Prostate gland (tissue), 2 donors: Measurements from ENCODE around the gene DGKE.

Source experiments
- POLR2A ChIP-seq: fragments of 450-650 bp; IDR thresholded peaks from one replicate; pipeline ENCODE4 v1.6.1; 2016; ENCODE audit warnings: antibody characterized with exemption, mild to moderate bottlenecking
- POLR2AphosphoS5 ChIP-seq: sonication (generic); formaldehyde crosslinking; IDR thresholded peaks from one replicate; pipeline ENCODE4 v1.6.1; 2017; ENCODE audit warnings: antibody characterized with exemption
- TF ChIP-seq, protein P1 (sequence below), 4 experiments: fragments of 200-600 bp in 2 of 4; fragments of 450-650 bp in 2 of 4; sonication (generic) in 2 of 4; IDR thresholded peaks; 1 replicate in 3 of 4; 2 replicates in 1 of 4; pipeline ENCODE4 v1.5.1; 2016 to 2019; ENCODE audit warnings: antibody characterized with exemption in 4 of 4, mild to moderate bottlenecking in 2 of 4, moderate library complexity in 2 of 4

DNA sequence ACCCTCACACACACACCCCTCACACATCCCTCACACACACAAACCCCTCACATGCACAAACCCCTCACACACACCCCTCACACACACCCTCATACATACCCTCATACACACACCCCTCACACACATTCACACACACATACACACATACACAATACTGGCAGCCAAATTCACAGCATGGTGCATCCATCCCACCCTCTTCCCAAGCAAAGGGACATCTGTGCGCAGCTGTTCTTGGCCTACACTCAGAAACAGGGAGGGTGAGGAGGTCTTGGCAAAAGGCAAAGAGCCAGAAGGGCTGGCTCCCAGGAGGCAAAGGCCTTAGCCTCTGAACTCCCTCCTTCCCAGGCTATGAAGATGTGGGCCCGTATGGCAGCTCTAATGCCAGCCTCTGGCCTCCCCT lies 23.6 kb upstream of the DGKE start:
- TF ChIP-seq POLR2AphosphoS5 (no peak), POLR2A (no peak)
- TF ChIP-seq, protein P1, sequence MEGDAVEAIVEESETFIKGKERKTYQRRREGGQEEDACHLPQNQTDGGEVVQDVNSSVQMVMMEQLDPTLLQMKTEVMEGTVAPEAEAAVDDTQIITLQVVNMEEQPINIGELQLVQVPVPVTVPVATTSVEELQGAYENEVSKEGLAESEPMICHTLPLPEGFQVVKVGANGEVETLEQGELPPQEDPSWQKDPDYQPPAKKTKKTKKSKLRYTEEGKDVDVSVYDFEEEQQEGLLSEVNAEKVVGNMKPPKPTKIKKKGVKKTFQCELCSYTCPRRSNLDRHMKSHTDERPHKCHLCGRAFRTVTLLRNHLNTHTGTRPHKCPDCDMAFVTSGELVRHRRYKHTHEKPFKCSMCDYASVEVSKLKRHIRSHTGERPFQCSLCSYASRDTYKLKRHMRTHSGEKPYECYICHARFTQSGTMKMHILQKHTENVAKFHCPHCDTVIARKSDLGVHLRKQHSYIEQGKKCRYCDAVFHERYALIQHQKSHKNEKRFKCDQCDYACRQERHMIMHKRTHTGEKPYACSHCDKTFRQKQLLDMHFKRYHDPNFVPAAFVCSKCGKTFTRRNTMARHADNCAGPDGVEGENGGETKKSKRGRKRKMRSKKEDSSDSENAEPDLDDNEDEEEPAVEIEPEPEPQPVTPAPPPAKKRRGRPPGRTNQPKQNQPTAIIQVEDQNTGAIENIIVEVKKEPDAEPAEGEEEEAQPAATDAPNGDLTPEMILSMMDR (IDR thresholded peaks at IDR 0.05), result no peak
